ENCODE results near the gene ARHGEF40. TPM values are rescaled to one million over a fixed set of nuclear protein-coding genes. Genes with fewer than 3 reads are reported as not detected.

Gene ARHGEF40
- total and polyA plus RNA-seq, 8 donors, result 11.0 to 171 (median 33.1) TPM

DNA sequence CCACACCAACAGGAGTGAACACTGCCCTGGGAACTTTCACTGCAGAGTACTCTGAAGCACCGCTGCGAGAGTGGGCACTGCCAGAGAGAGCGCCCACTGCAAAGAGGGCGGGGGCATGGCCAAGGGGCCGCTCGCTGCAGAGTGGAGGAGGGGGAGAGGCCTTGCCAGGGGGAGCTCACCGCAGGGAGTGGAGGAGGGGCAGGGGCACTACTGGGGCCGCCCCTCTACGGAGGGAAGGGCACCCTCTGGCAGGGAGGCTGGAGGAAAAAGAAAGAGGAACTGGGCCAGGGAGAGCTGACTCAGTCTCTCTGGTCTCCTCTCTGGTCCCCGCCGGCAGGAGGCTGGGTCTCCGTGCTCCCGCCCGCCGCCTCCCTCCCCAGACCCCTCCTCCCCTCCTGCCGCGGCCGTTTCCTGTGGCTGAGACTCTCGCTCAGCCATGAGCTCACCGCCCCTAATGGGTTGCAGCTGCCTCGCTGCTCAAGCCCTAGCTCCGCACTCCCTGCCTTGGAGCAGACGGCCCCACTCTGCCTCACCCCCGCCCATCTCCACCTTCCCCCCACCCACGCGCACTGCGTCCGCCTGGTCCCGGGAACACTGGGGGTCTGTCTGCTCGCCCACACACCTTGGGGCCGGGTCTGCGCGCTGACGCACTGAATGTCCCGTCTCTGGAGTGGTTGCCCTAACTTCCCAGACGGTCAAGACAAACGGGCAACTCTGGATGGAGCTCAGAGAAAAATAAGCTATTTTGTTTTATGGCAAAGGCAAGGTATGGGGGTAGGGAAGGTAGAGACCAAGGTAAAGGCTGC is 1.3 kb downstream of the ARHGEF40 start:
- intact Hi-C loops (cut with DNase I; ENCODE audit: low total_unique reads), result no loop called here
- DNase-seq, result peak; percentile 73 to 97
- Histone ChIP-seq H3K27ac (peak overlapping the region; percentile 86 to 94 (median 91)), H3K4me3 (peak overlapping the region; percentile 77 to 90 (median 80)), H3K27me3 (peaks cover 0 to 19% (median 6%) of the 10 kb centered on the region in 3 donors), H3K9me3 (no peaks in the 10 kb centered on the region), H3K36me3 (peaks cover 16 to 39% (median 31%) of the 10 kb centered on the region in 4 donors), H3K4me1 (peaks cover 37 to 53% (median 47%) of the 10 kb centered on the region in 4 donors)
- TF ChIP-seq POLR2AphosphoS5 (IDR thresholded peaks at IDR 0.05) (peak in 2 of 3 donors; percentile 27 to 37), EP300 (IDR thresholded peaks at IDR 0.05) (no peak)
- WGBS, 5 donors, result 1 to 2% (median 1%) methylated on average over 25 to 37 of the region's 37 CpGs

DNA sequence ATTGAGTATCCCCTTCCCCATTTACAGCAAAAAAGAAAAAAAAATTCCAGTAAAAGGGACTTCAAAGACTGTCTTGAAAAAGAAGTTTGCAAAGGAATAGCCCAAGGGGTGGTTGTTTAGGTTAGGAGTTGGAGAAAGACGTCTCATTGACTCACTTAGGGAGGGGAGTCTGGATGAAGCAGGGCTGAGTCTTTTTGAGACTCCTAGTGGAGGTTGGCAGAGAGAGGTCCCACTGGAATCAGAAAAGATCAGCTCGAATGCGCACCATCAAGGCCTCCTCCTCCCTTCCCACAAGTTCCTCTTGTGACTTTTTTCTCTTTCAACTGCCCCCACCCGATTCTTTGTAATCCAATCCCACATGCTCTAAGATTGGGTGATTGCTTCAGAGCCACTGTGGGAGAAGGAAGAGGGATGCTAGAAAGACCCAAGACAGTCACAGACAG is 1.9 kb downstream of the ARHGEF40 start:
- TF ChIP-seq POLR2AphosphoS5 (IDR thresholded peaks at IDR 0.05), result no peak
- TF ChIP-seq EP300 (IDR thresholded peaks at IDR 0.05), result no peak
- TF ChIP-seq POLR2A (IDR thresholded peaks at IDR 0.05), result no peak
- TF ChIP-seq, protein P1, sequence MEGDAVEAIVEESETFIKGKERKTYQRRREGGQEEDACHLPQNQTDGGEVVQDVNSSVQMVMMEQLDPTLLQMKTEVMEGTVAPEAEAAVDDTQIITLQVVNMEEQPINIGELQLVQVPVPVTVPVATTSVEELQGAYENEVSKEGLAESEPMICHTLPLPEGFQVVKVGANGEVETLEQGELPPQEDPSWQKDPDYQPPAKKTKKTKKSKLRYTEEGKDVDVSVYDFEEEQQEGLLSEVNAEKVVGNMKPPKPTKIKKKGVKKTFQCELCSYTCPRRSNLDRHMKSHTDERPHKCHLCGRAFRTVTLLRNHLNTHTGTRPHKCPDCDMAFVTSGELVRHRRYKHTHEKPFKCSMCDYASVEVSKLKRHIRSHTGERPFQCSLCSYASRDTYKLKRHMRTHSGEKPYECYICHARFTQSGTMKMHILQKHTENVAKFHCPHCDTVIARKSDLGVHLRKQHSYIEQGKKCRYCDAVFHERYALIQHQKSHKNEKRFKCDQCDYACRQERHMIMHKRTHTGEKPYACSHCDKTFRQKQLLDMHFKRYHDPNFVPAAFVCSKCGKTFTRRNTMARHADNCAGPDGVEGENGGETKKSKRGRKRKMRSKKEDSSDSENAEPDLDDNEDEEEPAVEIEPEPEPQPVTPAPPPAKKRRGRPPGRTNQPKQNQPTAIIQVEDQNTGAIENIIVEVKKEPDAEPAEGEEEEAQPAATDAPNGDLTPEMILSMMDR (IDR thresholded peaks at IDR 0.05), result no peak
- Histone ChIP-seq H3K4me3 (peak overlapping the region; percentile 77 to 90 (median 80)), H3K27ac (peak overlapping the region in 4 of 5 donors; percentile 86 to 94 (median 92)), H3K36me3 (peaks cover 20 to 45% (median 37%) of the 10 kb centered on the region in 4 donors), H3K4me1 (peaks cover 37 to 53% (median 47%) of the 10 kb centered on the region in 4 donors), H3K27me3 (peaks cover 0 to 19% (median 6%) of the 10 kb centered on the region in 3 donors), H3K9me3 (no peaks in the 10 kb centered on the region)
- WGBS, 5 donors, result 34 to 52% (median 47%) methylated on average over 4 of the region's 4 CpGs
- peak in 1 of 2 donors; percentile 71 for DNase-seq
- intact Hi-C loops (cut with DNase I; ENCODE audit: low total_unique reads), result no loop called here

DNA sequence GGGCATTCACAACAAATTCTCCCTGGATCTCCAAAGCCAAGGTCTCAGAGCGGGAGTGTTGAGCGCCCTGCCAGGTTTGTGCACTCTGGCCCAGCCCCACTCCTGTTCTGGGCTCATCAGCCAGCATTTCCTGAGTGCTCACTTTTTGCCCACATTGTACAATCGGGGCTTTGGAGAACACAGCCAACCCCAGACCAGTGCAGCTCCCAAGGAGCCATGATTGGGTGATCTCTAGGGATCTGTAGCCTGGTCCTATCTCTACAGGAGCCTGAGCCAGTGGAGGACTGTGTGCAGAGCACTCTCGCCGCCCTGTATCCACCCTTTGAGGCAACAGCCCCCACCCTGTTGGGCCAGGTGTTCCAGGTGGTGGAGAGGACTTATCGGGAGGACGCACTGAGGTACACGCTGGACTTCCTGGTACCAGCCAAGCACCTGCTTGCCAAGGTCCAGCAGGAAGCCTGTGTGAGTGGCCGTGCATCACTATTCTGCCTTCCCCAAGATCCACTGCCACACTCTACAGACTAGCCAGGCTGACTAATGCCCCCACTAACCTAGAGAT is 2.8 kb downstream of the ARHGEF40 start:
- TF ChIP-seq, protein P1 (IDR thresholded peaks at IDR 0.05), result no peak
- TF ChIP-seq POLR2AphosphoS5 (IDR thresholded peaks at IDR 0.05), result peak in 2 of 3 donors; percentile 64 to 78
- peaks cover 24 to 53% (median 46%) of the 10 kb centered on the region in 4 donors for H3K36me3 ChIP-seq
- DNase-seq, result peak; percentile 41 to 84
- 43 to 74% (median 49%) methylated on average over 8 to 9 of the region's 9 CpGs for WGBS, 5 donors
- H3K27ac ChIP-seq, result peak overlapping the region; percentile 22 to 94 (median 91)
- no peak overlapping the region for H3K4me3 ChIP-seq
- no peaks in the 10 kb centered on the region for H3K9me3 ChIP-seq
- intact Hi-C loops (cut with DNase I; ENCODE audit: low total_unique reads), result no loop called here
- peaks cover 37 to 53% (median 47%) of the 10 kb centered on the region in 4 donors for H3K4me1 ChIP-seq
- peaks cover 0 to 19% (median 6%) of the 10 kb centered on the region in 3 donors for H3K27me3 ChIP-seq

DNA sequence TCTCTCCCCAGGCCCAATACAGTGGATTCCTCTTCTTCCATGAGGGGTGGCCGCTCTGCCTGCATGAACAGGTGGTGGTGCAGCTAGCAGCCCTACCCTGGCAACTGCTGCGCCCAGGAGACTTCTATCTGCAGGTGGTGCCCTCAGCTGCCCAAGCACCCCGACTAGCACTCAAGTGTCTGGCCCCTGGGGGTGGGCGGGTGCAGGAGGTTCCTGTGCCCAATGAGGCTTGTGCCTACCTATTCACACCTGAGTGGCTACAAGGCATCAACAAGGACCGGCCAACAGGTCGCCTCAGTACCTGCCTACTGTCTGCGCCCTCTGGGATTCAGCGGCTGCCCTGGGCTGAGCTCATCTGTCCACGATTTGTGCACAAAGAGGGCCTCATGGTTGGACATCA is 3.8 kb downstream of the ARHGEF40 start:
- Histone ChIP-seq H3K4me3 (no peak overlapping the region), H3K9me3 (no peaks in the 10 kb centered on the region), H3K4me1 (peaks cover 34 to 45% (median 41%) of the 10 kb centered on the region in 4 donors), H3K27ac (peak overlapping the region in 1 of 5 donors; percentile 30), H3K27me3 (peaks cover 0 to 12% (median 6%) of the 10 kb centered on the region in 3 donors), H3K36me3 (peaks cover 34 to 64% (median 56%) of the 10 kb centered on the region in 4 donors)
- intact Hi-C loops (cut with DNase I; ENCODE audit: low total_unique reads), result no loop called here
- no peak for DNase-seq
- 87 to 92% (median 90%) methylated on average over 6 to 9 of the region's 9 CpGs for WGBS, 5 donors
- TF ChIP-seq EP300 (IDR thresholded peaks at IDR 0.05), result no peak
- TF ChIP-seq POLR2A (IDR thresholded peaks at IDR 0.05), result no peak
- TF ChIP-seq, protein P1 (IDR thresholded peaks at IDR 0.05), result no peak
- TF ChIP-seq POLR2AphosphoS5 (IDR thresholded peaks at IDR 0.05), result no peak
